HG03066 (cell line): ENCODE results near the gene LARP6.
"Not testable (repeated sequence)": the region's sequence is repeated elsewhere in the genome, so short reads cannot be mapped to it uniquely, and the experiment has no call there.

Experiments used
- ATAC-seq: cut with Tn5 transposase; IDR thresholded peaks from one replicate; pipeline ENCODE4 v1.9.1; 2021; ENCODE audit warnings: low read depth; ENCODE audit not compliant: unreplicated experiment

The LARP6 gene

DNA sequence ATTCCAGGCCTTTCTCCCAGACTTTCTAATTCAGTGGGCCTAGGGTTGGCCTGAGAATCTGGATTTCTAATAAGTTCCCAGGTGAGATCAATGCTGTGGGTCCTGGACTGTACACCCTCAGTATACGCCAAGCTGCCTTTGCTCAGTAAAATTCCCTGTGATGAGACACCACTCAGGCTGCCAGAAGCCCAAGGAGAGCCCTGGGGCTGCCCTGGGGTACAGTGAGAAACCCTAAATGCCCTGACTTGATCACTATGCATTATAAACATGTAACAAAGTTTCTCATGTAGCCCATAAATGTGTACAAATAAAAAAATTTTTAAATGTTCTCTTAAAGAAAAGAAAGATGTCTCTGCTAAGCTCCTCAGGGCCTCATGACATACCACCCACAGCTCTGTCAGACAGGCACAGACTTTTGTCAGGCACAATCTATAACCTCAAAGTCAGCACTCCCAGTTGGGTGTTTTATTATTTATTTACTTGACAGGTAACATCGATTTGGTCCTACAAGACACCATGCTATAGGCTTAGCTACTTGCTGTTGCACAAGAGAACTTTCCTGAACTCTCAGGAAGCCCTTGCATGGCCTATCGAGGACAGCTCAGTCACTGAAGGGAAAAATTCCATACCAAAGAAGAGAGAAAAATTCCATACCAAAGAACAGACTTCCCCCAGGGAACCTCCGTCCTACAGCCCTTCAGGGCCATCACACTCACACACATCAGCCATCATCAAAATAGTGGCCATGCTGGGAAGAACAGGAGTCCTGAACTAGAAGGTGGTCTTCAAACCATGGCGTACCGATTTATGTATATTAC, 22.7 kb downstream of the LARP6 start:
- ATAC-seq = no peak

- no peak for ATAC-seq
Observed at GRCh38 chr15:70830615-70831014, 23.3 kb downstream of the LARP6 start.

DNA sequence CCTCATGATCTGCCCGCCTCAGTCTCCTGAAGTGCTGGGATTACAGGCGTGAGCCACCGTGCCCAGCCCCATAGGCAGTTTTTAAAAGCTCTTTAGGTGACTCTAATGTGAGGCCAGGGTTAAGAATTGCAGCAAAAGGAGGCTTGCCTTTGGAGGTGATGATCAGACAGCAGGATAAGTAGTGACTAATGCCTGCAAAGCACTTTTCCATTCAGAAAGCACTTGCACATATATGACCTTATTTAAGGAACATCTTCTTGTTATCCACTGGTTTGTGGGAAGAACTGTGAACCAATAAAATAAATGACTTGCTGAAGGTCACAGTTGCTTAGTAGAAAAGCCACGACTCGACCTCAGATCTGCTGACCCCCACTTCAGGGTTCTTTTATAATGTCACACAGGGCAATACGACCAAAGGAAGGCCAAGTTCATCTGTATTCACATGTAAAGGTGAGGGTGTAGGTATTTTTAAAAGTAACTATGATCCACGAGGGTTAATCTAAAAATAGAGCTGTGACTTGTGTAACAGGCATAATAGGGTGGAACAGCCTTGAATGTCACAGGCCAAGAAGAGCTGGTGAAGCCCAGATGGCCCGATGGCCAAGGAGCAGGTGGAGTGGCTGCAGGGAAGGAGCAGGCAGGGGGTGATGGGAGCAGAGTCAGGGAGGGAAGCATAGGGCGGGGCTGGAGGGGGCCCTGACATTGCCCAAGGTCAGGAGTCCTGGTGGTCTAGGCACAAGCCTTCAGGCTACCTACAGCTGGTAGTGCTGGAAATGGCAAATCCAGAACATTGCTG, 24.4 kb downstream of the LARP6 start:
- no peak for ATAC-seq

DNA sequence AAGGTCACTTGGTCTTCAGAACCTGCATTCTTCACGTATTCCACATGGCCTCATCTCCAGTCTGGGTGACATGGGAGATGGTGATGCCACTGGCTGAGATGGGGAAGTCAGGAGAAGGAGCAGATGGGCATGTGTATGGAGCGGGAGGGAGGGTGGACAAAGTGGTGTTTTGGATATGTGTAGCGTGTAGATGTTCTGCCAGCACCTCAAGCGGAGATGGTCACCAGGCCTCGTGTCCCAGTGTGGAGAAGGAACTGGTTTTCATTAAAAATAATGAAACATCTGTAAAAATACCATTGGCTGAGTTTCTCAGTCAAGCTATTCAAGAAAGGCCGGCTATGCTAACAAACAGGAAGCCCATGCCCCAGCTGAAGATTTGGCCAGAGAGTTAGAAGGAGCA, 26.2 kb downstream of the LARP6 start:
- ATAC-seq = no peak

DNA sequence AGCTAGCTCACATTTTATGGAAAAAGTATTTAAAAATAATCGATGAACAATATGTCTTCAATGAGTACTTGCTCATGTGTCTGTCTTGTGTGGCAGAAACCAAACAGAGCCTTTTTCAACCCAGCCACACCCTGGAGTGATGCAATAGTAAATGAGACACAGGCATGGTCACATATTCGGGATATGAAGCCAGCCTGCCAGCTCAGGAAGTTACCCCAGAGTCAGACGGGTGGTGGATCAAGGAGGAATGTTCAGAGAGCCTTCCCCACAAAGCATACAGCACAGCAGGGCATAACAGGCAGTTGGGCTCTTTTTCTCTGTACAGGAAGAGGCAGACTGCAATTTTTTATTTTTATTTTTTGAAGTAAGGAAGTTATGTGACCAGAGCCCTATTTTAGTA, 27.3 kb downstream of the LARP6 start:
- no peak for ATAC-seq

- ATAC-seq = no peak
Observed at GRCh38 chr15:70825841-70826240, 28.1 kb downstream of the LARP6 start.

GRCh38 chr15:70823196-70823595, 30.8 kb downstream of the LARP6 start:
- no peak for ATAC-seq

DNA sequence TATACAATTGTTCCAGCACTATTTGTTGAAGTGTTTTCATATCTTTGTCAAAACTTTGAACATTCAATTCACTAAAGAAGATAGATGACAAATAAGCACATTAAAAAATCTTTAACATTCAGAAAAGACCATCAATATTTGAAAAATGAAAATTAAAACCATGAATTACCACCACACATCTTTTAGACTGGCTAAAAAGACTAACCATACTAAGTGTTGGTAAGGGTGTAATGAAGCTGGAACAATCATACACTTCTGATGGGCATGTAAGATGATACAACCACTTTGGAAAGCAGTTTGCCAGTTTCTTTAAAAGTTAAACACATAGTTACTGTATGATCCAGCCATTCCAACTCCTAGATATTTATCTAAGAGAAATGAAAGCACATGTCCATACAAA, 33.7 kb downstream of the LARP6 start:
- ATAC-seq = no peak

GRCh38 chr15:70818580-70818979, 35.4 kb downstream of the LARP6 start:
- no peak for ATAC-seq

GRCh38 chr15:70817266-70817665, 36.7 kb downstream of the LARP6 start:
- ATAC-seq = no peak

GRCh38 chr15:70815604-70816003, 38.4 kb downstream of the LARP6 start:
- no peak for ATAC-seq

DNA sequence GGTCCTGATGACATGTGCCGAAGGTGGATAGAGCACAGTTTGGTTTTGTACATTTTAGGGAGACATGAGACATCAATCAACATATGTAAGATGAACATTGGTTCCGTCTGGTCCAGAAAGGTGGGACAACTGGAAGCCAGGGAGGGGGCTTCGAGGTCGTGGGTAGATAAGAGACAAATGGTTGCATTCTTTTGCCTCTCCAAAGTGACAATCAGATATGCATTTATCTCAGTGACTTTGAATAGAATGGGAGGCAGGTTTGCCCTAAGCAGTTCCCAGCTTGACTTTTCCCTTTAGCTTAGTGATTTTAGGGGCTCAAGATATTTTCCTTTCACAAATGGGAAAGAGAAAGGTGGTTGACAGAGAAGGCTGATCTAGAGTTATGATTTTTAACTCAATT, 38.9 kb downstream of the LARP6 start:
- ATAC-seq = not testable (repeated sequence)

DNA sequence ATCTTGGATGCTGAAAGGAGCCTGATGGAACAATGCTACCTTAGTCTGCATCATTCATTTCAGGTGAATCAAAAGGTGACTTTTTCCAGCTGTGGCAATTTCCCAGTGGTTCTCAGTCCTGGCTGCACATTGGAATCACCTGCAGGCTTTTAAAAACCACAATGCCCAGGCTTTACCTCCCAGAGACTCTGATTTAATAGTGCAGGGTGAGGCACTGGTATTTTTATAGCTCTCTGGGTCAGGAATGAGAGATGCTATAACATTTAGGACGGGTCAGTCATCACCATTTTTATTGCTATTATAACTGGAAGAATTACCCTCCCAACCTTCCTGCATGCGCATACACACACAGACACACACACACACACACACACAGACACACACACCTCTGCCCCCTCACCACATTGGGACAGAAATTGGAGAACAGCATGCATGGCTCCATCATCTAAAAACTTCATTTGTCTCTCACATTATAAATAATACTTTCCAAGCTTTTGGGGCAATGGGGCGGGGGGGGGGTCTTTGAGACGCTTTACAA, 41.1 kb downstream of the LARP6 start:
- ATAC-seq = no peak

GRCh38 chr15:70810916-70811578, 42.9 kb downstream of the LARP6 start:
- ATAC-seq = no peak

DNA sequence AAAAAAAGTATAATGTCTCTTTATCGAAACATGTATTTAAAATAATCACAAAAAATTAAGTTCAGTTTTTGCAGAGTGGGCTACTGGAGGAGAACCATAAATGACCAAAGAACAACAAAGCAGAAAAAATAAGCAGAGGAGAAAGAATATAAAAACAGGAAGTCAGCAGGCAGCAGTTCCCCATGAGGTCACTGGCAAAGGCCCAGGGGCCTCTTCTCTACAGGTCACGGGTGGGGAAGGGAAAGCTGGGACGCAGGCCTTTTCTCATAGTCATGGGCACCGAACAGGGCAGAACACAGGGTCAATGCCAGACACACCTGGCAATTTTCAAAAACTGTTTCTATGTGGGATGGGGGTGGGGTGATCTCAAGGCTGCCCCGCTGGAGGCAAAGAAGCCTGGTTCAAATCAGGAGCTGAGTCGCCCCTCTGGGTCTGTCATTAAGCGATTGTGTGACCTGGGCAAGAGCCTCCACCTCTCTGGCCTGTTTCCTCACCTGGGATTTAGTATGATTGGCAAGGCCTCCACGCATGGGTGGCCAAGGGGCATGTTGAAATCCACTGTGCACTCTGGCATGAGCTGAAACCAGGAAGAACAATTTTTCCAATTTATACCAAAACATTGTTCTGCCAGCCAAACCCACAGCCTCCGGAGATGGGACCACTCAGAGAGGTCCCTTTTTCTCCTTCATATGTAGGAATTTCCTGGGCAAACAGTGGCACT, 46.8 kb downstream of the LARP6 start:
- no peak for ATAC-seq

DNA sequence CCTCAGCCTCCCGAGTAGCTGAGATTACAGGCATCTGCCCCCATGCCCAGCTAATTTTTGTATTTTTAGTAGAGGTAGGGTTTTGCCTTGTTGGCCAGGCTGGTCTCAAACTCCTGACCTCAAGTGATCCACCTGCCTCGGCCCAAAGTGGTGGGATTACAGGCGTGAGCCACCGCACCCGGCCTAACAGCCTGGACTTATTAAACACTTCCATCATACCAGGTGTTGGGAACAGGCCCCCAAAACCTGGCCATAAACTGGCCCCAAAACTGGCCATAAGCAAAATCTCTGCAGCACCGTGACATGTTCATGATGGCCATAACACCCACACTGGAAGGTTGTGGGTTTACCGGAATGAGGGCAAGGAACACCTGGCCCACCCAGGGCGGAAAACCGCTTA, 49.6 kb downstream of the LARP6 start:
- not testable (repeated sequence) for ATAC-seq

GRCh38 chr15:70802629-70803028, 51.3 kb downstream of the LARP6 start:
- no peak for ATAC-seq

GRCh38 chr15:70801109-70801508, 52.8 kb downstream of the LARP6 start:
- no peak for ATAC-seq

- ATAC-seq = no peak
Observed at GRCh38 chr15:70799667-70800450, 54.1 kb downstream of the LARP6 start.

- no peak for ATAC-seq
Observed at GRCh38 chr15:70797464-70797863, 56.5 kb downstream of the LARP6 start.
